HG02678 (cell line): ENCODE data around the gene LGALS16.
"Not testable (repeated sequence)": the region's sequence is repeated elsewhere in the genome, so short reads cannot be mapped to it uniquely, and the experiment has no call there.

Source experiments
- ATAC-seq: cut with Tn5 transposase; IDR thresholded peaks from one replicate; pipeline ENCODE4 v1.9.1; 2021; ENCODE audit warnings: mild to moderate bottlenecking, moderate library complexity; ENCODE audit not compliant: unreplicated experiment

The LGALS16 gene

GRCh38 chr19:39677961-39678889, 22.5 kb downstream of the LGALS16 start:
- ATAC-seq: no peak

- ATAC-seq: peak; percentile 61
These were observed 23.5 kb downstream of the LGALS16 start for GRCh38 chr19:39679056-39679790.

- peak; percentile 21 for ATAC-seq
These were observed 24.1 kb downstream of the LGALS16 start for GRCh38 chr19:39679791-39680168.

- ATAC-seq: no peak
These were observed 24.9 kb downstream of the LGALS16 start for GRCh38 chr19:39680593-39680992.

GRCh38 chr19:39681416-39681815, 25.7 kb downstream of the LGALS16 start:
- ATAC-seq: no peak

- no peak for ATAC-seq
These were observed 28.6 kb downstream of the LGALS16 start for GRCh38 chr19:39684267-39684666.

GRCh38 chr19:39686739-39687138, 31.0 kb downstream of the LGALS16 start:
- no peak for ATAC-seq

- ATAC-seq: not testable (repeated sequence)
These were observed 32.9 kb downstream of the LGALS16 start for GRCh38 chr19:39688637-39689036.

GRCh38 chr19:39692166-39692565, 36.5 kb downstream of the LGALS16 start:
- ATAC-seq: no peak

- ATAC-seq: no peak
These were observed 37.1 kb downstream of the LGALS16 start for GRCh38 chr19:39692822-39693221.

- no peak for ATAC-seq
These were observed 40.0 kb downstream of the LGALS16 start for GRCh38 chr19:39695759-39696158.

- no peak for ATAC-seq
These were observed 40.7 kb downstream of the LGALS16 start for GRCh38 chr19:39696387-39696786.

- no peak for ATAC-seq
These were observed 42.8 kb downstream of the LGALS16 start for GRCh38 chr19:39698535-39698934.

- ATAC-seq: peak; percentile 64
These were observed 45.6 kb downstream of the LGALS16 start for GRCh38 chr19:39701291-39701690.

- ATAC-seq: no peak
These were observed 48.7 kb downstream of the LGALS16 start, which contains the start of gene LGALS14 for GRCh38 chr19:39704181-39705044. TSS of gene LGALS14 (plus strand) at chr19:39704481. CDS start at chr19:39704529, 48 bp downstream.

GRCh38 chr19:39705578-39706188, 50.0 kb downstream of the LGALS16 start:
- ATAC-seq: no peak

- ATAC-seq: no peak
These were observed 52.9 kb downstream of the LGALS16 start for GRCh38 chr19:39708594-39708993.

- no peak for ATAC-seq
These were observed 53.5 kb downstream of the LGALS16 start for GRCh38 chr19:39709026-39709872.
